Stimulated activated naive B cell treated with anti-CD40 and anti-IgM and Interleukin-4, amounts not matched to agents 10 μg/mL and 1 μg/mL and 100 μg/mL, for 72 hours (primary cell): ENCODE measurements around the gene UBTD1.
A peak's percentile ranks its signal among the peaks of the same experiment; 100 is the strongest.

ENCODE experiments used
- ATAC-seq, 2 donors: fragments of 150-1000 bp; cut with Tn5 transposase; replicated peaks; 2 replicates each; pipeline ENCODE4 v1.10.0; 2021; ENCODE audit warnings: moderate library complexity in 1 of 2
- DNase-seq: peaks from one replicate; pipeline ENCODE4 v3.0.0; 2021
- H3K27ac Mint-ChIP-seq: one replicate; pipeline ENCODE4 v1.8.0; 2022; ENCODE audit warnings: mild to moderate bottlenecking, mixed read lengths
- H3K27me3 Mint-ChIP-seq, 2 donors: one replicate each; pipeline ENCODE4 v1.8.0; 2022; ENCODE audit warnings: mixed read lengths in 2 of 2
- H3K36me3 Mint-ChIP-seq, 2 donors: one replicate each; pipeline ENCODE4 v1.8.0; 2022; ENCODE audit warnings: mixed read lengths in 2 of 2, mild to moderate bottlenecking in 1 of 2
- H3K4me1 Mint-ChIP-seq, 2 donors: one replicate each; pipeline ENCODE4 v1.8.0; 2022; ENCODE audit warnings: mixed read lengths in 2 of 2, mild to moderate bottlenecking in 1 of 2
- H3K4me3 Mint-ChIP-seq, 2 donors: one replicate each; pipeline ENCODE4 v1.8.0; 2022; ENCODE audit warnings: mild to moderate bottlenecking in 2 of 2, mixed read lengths in 2 of 2, moderate library complexity in 1 of 2
- H3K9me3 Mint-ChIP-seq, 2 donors: one replicate each; pipeline ENCODE4 v1.8.0; 2022; ENCODE audit warnings: mixed read lengths in 2 of 2, mild to moderate bottlenecking in 1 of 2

UBTD1 gene

DNA sequence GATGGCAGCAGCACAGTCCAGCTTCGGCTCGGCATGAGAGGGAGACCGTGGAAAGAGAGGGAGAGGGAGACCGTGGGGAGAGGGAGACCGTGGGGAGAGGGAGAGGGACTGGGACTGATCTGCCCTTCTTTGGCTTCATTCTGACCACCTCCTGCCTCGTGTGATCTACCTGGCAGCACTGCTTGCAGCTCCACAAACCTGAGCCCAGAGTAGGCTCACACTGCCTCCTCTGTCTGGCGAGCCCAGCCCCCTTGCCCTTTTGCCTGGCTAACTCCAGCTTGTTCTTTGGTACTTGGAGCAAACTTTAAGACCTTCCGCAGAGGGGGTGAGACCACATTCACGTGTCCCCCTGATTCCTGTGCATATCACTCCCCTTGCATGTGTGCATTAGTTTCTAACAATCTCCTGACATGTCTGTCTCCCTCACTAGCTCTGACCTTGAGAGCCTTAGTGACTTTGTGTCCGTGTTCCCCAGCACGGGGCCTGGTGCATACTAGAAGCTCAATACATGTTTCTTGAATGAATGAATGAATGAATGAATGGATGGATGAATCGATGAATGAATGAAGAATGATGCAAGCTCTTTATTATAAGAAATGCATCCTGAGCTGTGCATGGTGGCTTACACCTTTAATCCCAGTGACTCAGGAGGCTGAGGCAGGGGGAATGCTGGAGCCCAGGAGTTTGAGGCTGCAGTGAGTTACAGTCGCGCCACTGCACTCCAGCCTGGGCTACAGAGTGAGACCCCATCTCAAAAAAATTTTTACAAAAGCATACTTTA, 31.2 kb downstream of the UBTD1 start:
- peaks cover 0 to 3% of the 10 kb centered on the region in 2 donors for H3K27me3 Mint-ChIP-seq
- DNase-seq, result no peak
- H3K36me3 Mint-ChIP-seq, result peaks cover 4% of the 10 kb centered on the region in 2 donors
- no peaks in the 10 kb centered on the region for H3K4me1 Mint-ChIP-seq
- H3K27ac Mint-ChIP-seq, result no peak overlapping the region
- no peak for ATAC-seq
- no peaks in the 10 kb centered on the region for H3K9me3 Mint-ChIP-seq
- no peak overlapping the region for H3K4me3 Mint-ChIP-seq

DNA sequence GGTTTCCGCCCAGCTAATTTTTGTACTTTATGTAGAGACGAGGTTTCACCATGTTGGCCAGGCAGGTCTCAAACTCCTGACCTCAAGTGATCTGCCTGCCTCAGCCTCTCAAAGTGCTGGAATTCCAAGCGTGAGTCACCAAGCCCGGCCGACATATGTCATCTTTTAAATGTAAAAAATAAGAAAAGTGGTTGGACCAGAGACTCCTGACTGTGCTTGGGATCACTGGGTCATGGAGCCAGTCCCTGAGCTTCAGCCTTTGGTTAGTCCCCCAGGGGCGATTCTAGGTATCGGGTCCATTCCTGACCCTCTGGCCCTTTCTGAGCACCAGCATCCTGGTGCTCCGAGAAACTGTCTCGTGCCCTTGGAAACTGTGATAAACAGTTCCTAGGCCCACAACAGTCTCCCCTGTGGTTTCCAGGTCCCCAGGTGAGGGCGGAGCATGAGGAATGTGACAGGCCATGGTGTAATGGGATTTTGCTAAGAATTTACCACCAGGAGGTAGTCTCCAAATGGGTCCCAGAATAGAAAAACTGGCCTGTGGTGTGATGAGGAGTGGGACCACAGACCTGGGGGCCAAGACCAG, 32.8 kb downstream of the UBTD1 start:
- Mint-ChIP-seq H3K27me3 (no peaks in the 10 kb centered on the region), H3K27ac (no peak overlapping the region), H3K36me3 (peaks cover 4% of the 10 kb centered on the region in 2 donors), H3K4me1 (no peaks in the 10 kb centered on the region), H3K9me3 (no peaks in the 10 kb centered on the region), H3K4me3 (no peak overlapping the region)
- ATAC-seq (no peak), DNase-seq (no peak)

DNA sequence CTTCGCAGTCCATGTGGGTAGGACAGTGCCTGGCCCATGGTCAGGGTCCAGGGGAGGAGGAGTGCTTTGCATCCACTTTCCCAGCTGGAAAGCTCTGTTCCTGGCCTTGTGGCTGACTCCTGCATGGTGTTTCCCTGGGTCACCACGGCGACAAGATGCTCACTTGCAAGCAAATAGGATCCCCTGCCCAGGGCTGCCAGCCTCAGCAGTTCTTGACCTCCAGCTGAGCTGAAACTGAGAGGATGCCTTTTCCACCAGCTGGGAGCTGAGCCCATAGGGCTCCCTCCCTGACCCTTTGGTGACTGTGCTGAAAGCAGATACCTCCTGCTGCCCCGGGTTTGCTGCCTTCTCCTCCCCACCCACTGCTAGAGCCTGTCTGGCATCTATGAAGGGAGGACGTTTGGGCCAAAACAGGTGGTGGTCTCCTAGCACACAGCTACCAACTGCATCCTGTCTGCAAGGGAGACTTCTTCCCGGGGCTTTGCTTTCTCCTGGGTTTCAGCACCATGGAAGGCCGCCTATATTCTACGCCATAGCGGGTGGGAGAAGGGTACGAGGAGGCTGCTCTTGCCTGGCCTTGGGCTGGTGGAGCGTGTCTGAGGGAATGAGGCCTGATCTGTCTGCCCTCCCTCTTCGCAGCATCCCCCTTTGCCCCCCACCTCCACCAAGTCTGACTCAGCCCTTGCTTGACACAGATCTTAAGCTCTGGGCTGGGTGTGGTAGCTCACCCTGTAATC, 34.4 kb downstream of the UBTD1 start:
- Mint-ChIP-seq H3K4me3 (no peak overlapping the region), H3K9me3 (no peaks in the 10 kb centered on the region), H3K27ac (no peak overlapping the region), H3K4me1 (no peaks in the 10 kb centered on the region), H3K36me3 (peaks cover 4% of the 10 kb centered on the region in 2 donors), H3K27me3 (no peaks in the 10 kb centered on the region)
- no peak for ATAC-seq
- DNase-seq, result no peak

DNA sequence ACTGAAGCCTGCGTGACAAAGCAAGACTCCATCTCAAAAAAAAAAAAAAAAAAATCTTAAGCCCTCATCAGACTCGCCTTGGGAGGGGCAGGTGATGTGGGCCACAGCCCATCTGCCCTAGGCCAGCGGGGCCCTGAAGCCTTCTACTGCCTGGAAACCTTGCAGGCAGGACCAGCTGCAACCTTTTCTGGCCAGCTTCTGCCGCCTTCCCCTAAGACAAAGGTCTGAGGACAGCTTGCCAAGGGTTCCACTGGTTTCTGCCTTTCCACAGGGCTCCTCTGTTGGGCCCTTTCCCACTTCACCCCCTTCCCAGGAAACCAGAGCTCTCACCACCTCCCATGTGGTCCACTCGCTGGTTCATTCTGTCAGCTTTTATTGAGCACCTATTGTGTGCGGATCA, 35.2 kb downstream of the UBTD1 start:
- Mint-ChIP-seq H3K4me1 (no peaks in the 10 kb centered on the region), H3K27ac (no peak overlapping the region), H3K36me3 (peaks cover 4% of the 10 kb centered on the region in 2 donors)

DNA sequence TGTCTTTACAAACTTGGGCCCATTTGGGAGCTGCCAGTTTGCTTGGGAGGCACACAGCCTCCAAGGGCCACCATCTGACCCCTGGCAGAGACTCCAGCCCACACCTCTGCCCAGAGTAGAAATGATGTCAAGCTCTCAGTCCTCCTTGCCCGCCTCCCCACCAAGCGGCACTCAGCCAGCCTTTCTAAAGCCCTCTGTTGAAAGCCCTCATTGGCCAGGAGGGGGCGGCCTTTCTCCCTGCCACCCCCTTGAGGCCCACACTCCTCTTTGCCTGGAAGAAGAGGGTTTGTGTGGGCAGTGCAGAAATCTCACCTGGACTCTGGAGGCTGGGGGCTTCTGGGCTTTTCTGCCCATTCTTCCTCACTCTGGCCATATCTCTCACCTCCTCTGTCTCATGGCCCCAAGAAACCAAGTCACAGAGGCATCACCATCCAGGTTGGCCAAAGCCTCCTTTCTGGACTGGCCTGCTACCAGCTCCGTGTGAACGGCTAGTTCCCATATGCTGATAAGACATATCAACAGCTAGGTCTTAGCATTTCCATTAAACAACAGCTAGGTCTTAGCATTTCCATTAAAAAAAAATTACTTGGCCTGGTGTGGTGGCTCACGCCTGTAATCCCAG, 36.1 kb downstream of the UBTD1 start:
- Mint-ChIP-seq H3K9me3 (no peaks in the 10 kb centered on the region), H3K36me3 (peaks cover 1 to 2% of the 10 kb centered on the region in 2 donors), H3K27me3 (no peaks in the 10 kb centered on the region), H3K27ac (peak overlapping the region; percentile 16), H3K4me1 (no peaks in the 10 kb centered on the region), H3K4me3 (no peak overlapping the region)
- ATAC-seq (peak; percentile 52 to 60), DNase-seq (no peak)

More for the DNA sequence above, 35.2 kb downstream of the UBTD1 start:
- Mint-ChIP-seq H3K9me3 (no peaks in the 10 kb centered on the region), H3K27me3 (no peaks in the 10 kb centered on the region), H3K4me3 (no peak overlapping the region)
- DNase-seq (no peak), ATAC-seq (no peak)

DNA sequence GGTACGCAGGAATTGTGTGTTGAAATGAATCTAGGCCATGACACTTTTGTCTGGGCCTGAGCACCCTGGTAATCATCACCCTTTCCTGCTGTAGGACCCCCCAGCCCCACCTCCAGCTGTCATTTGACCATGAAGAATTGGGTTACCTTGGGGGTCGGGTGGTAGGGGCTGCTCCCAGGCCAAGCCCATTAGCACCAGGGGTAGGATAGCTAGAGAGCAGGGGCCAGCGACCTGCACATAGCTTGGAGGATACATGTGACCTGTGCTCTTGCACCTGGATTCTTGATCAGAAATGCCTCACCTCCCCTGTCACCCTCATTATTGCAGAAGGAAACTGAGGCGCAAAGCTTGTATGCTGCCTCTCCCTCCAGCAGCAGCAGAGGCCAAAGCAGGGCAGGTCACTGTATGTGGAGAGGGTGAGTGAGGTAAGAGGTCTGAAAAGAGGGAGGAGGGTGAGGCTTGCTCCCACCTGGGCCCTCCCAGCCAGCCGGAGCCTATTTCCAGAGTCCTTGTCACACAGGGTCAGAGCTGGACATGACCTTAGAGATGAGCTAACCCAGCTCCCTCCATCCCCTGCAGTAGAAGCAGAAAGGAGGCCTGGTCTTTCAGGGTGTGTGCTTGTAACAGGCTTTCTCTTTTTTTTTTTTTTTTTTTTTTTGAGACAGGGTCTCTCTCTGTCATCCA, 38.6 kb downstream of the UBTD1 start:
- ATAC-seq (no peak), DNase-seq (no peak)
- Mint-ChIP-seq H3K9me3 (no peaks in the 10 kb centered on the region), H3K4me1 (peaks cover 6 to 7% of the 10 kb centered on the region in 2 donors), H3K27me3 (no peaks in the 10 kb centered on the region), H3K27ac (no peak overlapping the region), H3K36me3 (no peaks in the 10 kb centered on the region), H3K4me3 (no peak overlapping the region)

DNA sequence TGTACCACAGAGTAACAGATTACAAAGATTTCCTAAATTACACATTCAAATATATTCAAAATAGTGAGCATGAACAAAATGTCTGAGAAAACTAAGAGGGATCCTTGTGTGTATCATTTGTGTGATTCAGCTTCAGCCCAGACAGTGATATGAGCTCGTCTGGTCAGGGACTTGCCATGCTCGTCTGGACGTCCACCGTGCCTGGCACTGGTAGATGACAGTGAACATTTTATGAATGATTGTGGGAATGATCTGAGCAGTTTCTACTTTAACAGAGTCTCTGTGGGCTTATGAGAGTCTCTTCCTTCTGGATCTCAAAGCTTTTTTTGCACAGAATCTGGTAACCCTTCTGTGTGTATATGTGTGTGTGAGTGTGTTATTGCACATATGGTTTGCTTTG, 39.7 kb downstream of the UBTD1 start:
- no peak overlapping the region for H3K4me3 Mint-ChIP-seq
- DNase-seq, result no peak
- peaks cover 13 to 17% of the 10 kb centered on the region in 2 donors for H3K4me1 Mint-ChIP-seq
- H3K9me3 Mint-ChIP-seq, result no peaks in the 10 kb centered on the region
- H3K27me3 Mint-ChIP-seq, result no peaks in the 10 kb centered on the region
- ATAC-seq, result no peak
- no peak overlapping the region for H3K27ac Mint-ChIP-seq
- no peaks in the 10 kb centered on the region for H3K36me3 Mint-ChIP-seq

DNA sequence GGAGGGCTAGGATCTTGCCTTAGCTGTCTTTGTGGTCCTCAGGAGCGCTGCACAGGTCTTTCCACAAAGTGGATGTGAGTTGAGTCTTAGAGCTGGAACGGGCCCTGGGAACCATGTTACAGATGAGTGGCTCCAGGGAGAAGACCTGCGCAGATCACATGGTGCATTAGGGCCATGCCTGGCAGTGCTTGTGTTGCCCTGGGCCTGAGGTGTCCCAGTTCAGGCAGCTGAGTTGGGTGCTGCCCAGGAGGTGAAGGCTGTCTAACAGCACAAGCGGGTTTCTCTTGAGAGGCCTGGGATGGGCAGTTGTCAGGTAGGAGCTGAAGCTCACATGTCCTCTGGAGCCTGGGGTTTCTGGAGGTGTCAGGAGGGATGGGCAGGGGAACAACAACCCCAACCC, 40.1 kb downstream of the UBTD1 start:
- no peak overlapping the region for H3K4me3 Mint-ChIP-seq
- no peak overlapping the region for H3K27ac Mint-ChIP-seq
- DNase-seq (no peak), ATAC-seq (no peak)
- no peaks in the 10 kb centered on the region for H3K36me3 Mint-ChIP-seq
- H3K4me1 Mint-ChIP-seq, result peaks cover 13 to 17% of the 10 kb centered on the region in 2 donors
- no peaks in the 10 kb centered on the region for H3K27me3 Mint-ChIP-seq
- H3K9me3 Mint-ChIP-seq, result no peaks in the 10 kb centered on the region

DNA sequence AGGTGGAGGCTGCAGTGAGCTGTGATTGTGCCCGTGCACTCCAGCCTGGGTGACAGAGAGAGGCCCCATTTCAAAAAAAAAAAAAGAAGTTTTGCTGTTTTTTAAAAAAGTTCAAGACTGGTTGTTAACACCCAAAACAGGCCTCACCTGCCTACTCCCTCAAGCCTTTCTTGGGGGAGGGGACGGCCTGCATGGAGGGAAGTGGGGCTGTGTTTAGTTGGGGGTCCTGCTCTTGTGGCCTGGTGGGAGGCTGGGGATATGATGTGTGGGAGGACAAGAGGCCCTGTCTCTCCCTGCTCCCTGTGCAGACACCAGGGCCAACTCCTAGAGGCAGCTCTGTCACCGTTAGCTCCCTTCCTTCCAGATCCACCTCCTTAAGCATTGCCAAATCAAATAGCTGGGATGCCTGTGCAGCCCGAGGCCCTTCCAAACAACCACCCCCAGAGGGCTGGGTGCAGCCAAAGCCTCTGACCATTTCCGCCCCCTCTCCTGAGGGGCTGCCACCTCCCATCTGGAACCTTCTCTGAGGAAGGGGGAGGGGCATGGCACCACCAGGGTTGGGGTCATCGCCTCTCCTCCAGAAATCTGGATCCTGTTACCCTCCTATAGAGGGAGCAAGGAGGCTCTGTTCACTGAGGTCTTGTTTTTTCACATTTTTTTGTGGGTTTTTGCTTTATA, 40.9 kb downstream of the UBTD1 start:
- Mint-ChIP-seq H3K4me1 (peaks cover 13 to 17% of the 10 kb centered on the region in 2 donors), H3K36me3 (no peaks in the 10 kb centered on the region), H3K27me3 (no peaks in the 10 kb centered on the region), H3K9me3 (no peaks in the 10 kb centered on the region), H3K27ac (no peak overlapping the region), H3K4me3 (no peak overlapping the region)
- no peak for DNase-seq
- no peak for ATAC-seq

DNA sequence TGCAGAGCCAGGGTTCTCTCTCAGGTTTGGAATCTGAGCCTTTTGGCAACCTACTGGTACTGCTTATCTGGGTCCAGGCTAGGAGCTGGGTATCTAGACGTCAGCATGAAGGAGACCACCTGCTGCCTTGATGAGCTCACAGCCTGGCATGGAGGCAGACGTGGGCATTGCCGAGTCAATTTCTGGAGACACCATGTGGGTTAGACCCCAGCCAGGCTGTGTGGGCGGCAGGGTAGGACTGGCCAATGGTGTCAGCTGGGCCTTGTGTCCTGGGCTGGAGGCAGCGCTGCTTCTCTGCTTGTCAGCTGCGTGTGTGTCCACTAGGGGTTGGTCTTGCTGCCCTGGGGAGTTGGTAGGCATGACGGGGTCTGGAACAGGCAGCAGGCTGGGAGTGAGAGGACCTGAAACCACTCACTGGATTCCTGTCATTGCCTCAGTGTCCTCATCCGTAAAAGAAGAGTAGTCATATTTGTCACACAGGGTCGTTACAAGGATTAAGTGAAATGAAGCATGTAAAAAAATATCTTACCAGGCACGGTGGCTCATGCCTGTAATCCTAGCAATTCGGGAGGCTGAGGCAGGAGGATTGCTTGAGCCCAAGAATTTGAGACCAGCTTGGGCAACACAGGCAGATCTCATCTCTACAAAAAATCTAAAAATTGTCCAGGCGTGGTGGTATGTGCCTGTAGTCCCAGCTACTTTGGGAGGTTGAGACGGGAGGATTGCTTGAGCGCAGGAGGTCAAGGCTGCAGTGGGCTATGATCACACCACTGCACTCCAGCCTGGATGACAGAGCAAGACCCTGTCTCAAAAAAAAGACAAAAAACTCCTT, 42.2 kb downstream of the UBTD1 start:
- no peaks in the 10 kb centered on the region for H3K36me3 Mint-ChIP-seq
- no peak overlapping the region for H3K27ac Mint-ChIP-seq
- peaks cover 13 to 17% of the 10 kb centered on the region in 2 donors for H3K4me1 Mint-ChIP-seq
- no peak for DNase-seq
- no peak for ATAC-seq
- no peaks in the 10 kb centered on the region for H3K9me3 Mint-ChIP-seq
- H3K27me3 Mint-ChIP-seq, result no peaks in the 10 kb centered on the region
- no peak overlapping the region for H3K4me3 Mint-ChIP-seq

DNA sequence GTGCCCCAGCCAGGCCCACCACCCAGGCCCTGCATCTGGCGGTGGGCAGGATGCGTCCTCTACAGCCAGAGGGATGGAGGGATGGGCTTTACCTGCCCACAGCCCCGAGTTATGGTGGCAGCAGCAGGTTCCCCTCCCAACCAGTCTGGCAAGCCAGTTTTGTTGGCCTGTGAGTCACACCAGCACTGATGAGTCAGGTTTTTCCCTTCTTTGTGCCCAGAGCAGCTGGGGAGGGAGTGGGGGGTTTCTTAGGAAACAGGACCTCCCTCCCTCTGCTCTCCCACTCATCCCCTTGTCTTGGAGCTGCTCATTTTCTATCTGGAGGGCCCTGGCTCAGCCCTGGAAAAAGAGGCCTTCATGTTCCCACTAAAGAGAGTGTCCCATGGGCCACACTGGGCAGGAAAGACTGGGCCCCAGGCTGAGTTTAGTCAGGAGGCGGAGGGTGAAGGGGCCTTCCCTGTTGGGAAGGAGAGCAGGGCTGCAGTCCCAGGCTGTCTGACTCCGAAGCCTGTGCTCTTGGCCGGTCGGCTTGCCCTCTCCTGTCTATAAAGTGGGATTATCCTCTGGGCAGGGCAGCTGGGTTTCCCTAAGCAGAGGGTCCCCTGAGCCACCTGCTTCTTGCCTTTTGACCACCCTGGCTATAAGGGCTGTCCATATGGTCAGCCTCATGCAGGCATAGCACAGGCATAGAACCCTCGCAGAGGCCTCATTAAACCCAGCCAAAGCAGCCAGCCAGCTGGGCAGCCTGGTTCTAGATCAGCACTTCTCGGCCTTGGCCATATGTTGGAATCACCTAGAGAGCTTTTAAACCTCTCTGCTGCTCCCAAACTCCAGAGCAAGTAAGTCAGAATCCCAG, 43.7 kb downstream of the UBTD1 start:
- DNase-seq (peak; percentile 6), ATAC-seq (peak; percentile 53 to 58)
- no peaks in the 10 kb centered on the region for H3K36me3 Mint-ChIP-seq
- H3K27me3 Mint-ChIP-seq, result peaks cover 0 to 4% of the 10 kb centered on the region in 2 donors
- peaks cover 13 to 17% of the 10 kb centered on the region in 2 donors for H3K4me1 Mint-ChIP-seq
- H3K9me3 Mint-ChIP-seq, result no peaks in the 10 kb centered on the region
- peak overlapping the region; percentile 70 for H3K27ac Mint-ChIP-seq
- no peak overlapping the region for H3K4me3 Mint-ChIP-seq

DNA sequence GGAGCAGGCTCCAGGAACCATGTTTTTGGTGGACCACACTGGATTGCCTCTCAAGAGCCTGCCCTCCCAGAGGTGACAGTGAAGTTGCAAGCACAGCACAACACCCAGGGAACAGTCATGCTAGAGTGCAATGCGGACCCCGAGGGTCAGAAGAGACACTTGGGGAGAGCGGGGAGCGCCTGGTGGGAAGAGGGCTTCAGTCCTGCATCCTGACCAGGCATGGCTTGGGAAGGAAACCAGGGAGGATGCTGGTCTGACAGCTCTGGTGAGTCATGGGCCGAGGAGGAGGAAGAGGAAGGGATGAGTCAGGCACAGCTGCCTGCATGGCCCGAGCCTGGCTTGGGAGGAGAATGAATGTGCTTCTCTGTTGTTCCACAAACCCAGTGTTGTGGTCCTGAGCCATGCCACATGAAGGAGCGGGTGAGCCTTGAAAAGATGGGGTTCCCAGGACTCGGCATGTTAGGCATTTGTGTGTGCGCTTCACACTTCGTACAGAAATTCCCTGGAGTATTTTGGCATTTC, 44.4 kb downstream of the UBTD1 start:
- Mint-ChIP-seq H3K27ac (peak overlapping the region; percentile 16), H3K4me3 (no peak overlapping the region), H3K36me3 (no peaks in the 10 kb centered on the region), H3K27me3 (peaks cover 0 to 4% of the 10 kb centered on the region in 2 donors), H3K4me1 (peaks cover 13 to 17% of the 10 kb centered on the region in 2 donors), H3K9me3 (no peaks in the 10 kb centered on the region)
- ATAC-seq, result peak; percentile 70 to 82
- no peak for DNase-seq
